Measurements from ENCODE around the gene ARHGEF18.
"Not testable (repeated sequence)": the region's sequence is repeated elsewhere in the genome, so short reads cannot be mapped to it uniquely, and the experiment has no call there.

ARHGEF18 gene

DNA sequence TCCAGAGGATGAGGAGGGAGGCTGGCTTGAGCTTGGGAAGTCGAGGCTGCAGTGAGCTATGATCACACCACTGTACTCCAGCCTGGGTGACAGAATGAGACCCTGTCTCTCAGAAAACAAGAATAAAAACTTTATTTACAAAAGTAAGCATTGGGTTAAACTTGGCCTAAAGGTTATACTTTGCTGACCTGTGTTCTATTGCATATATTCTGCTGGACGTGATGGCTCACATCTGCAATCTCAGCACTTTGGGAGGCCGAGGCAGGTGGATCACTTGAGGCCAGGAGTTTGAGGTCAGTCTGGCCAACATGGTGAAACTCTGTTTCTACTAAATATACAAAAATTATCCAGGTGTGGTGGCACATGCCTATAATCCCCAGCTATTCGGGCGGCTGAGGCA lies 6.6 kb upstream of the ARHGEF18 start:
- H3K4me3 ChIP-seq (ENCODE audit: low read depth, low read length) = no peak overlapping the region
- no peak overlapping the region for H3K4me2 ChIP-seq (ENCODE audit: low read length)
- no peak overlapping the region for H3K9ac ChIP-seq
- H3K79me2 ChIP-seq = no peaks in the 10 kb centered on the region
- no peaks in the 10 kb centered on the region for H3K36me3 ChIP-seq (ENCODE audit: control insufficient read depth, insufficient read depth, low read length)
- no peaks in the 10 kb centered on the region for H3K4me1 ChIP-seq
- TF ChIP-seq CTCF (IDR thresholded peaks at IDR 0.05) = no peak
- no peak overlapping the region for H3K27ac ChIP-seq
- no peak overlapping the region for H2AFZ ChIP-seq
- H3K27me3 ChIP-seq (ENCODE audit: control insufficient read depth, insufficient read depth, low read length) = no peaks in the 10 kb centered on the region
- H3K9me3 ChIP-seq (ENCODE audit: control insufficient read depth, low read length) = no peaks in the 10 kb centered on the region

- no peaks in the 10 kb centered on the region for H3K4me1 ChIP-seq
- no peaks in the 10 kb centered on the region for H3K27me3 ChIP-seq (ENCODE audit: control insufficient read depth, insufficient read depth, low read length)
- no peak for TF ChIP-seq CTCF (IDR thresholded peaks at IDR 0.05)
- H3K36me3 ChIP-seq (ENCODE audit: control insufficient read depth, insufficient read depth, low read length) = no peaks in the 10 kb centered on the region
- no peak overlapping the region for H3K4me3 ChIP-seq (ENCODE audit: low read depth, low read length)
- no peaks in the 10 kb centered on the region for H3K9me3 ChIP-seq (ENCODE audit: control insufficient read depth, low read length)
- H3K27ac ChIP-seq = no peak overlapping the region
- H2AFZ ChIP-seq = no peak overlapping the region
- H3K9ac ChIP-seq = no peak overlapping the region
- H3K4me2 ChIP-seq (ENCODE audit: low read length) = no peak overlapping the region
- H3K79me2 ChIP-seq = no peaks in the 10 kb centered on the region
Observed at GRCh38 chr19:7346488-7346971, 2.2 kb upstream of the ARHGEF18 start.

- H3K79me2 ChIP-seq; H3K4me2 ChIP-seq (ENCODE audit: low read length); H3K9ac ChIP-seq; H3K27me3 ChIP-seq (ENCODE audit: control insufficient read depth, insufficient read depth, low read length); H3K27ac ChIP-seq; H3K4me3 ChIP-seq (ENCODE audit: low read depth, low read length); H3K36me3 ChIP-seq (ENCODE audit: control insufficient read depth, insufficient read depth, low read length); H3K4me1 ChIP-seq; H2AFZ ChIP-seq; H3K9me3 ChIP-seq (ENCODE audit: control insufficient read depth, low read length): not testable (repeated sequence)
Observed at GRCh38 chr19:7346997-7347396, 1.7 kb upstream of the ARHGEF18 start.

DNA sequence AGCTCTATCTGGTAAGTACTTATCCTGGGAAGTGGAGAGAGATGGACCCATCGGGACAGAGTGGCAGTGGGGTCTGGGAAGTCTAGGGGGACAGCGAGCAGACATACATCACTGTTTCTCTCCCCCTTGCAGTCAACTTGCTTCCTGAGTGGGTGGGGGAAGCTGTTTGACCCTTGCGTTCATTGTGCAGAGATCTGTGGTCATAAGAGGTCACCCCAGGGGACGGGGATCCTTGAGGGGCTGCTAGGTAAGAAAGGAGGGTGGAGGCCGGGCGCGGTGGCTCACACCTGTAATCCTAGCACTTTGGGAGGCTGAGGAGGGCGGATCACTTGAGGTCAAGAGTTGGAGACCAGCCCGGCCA lies 474 bp downstream of the ARHGEF18 start:
- Histone ChIP-seq H3K36me3 (ENCODE audit: control insufficient read depth, insufficient read depth, low read length) (no peaks in the 10 kb centered on the region), H3K9me3 (ENCODE audit: control insufficient read depth, low read length) (no peaks in the 10 kb centered on the region), H3K27me3 (ENCODE audit: control insufficient read depth, insufficient read depth, low read length) (no peaks in the 10 kb centered on the region), H3K4me2 (ENCODE audit: low read length) (no peak overlapping the region), H3K4me3 (ENCODE audit: low read depth, low read length) (no peak overlapping the region), H3K27ac (no peak overlapping the region), H3K79me2 (no peaks in the 10 kb centered on the region), H3K9ac (no peak overlapping the region), H3K4me1 (no peaks in the 10 kb centered on the region), H2AFZ (no peak overlapping the region)
- TF ChIP-seq CTCF (IDR thresholded peaks at IDR 0.05) = no peak

GRCh38 chr19:7349961-7350711 lies 1.4 kb downstream of the ARHGEF18 start:
- Histone ChIP-seq H3K27ac (no peak overlapping the region), H3K4me3 (ENCODE audit: low read depth, low read length) (no peak overlapping the region), H3K4me2 (ENCODE audit: low read length) (no peak overlapping the region)

More at GRCh38 chr19:7349961-7350711, 1.4 kb downstream of the ARHGEF18 start:
- no peak overlapping the region for H3K9ac ChIP-seq
- no peak for TF ChIP-seq CTCF (IDR thresholded peaks at IDR 0.05)
- H3K4me1 ChIP-seq = no peaks in the 10 kb centered on the region
- H3K9me3 ChIP-seq (ENCODE audit: control insufficient read depth, low read length) = no peaks in the 10 kb centered on the region
- H3K36me3 ChIP-seq (ENCODE audit: control insufficient read depth, insufficient read depth, low read length) = no peaks in the 10 kb centered on the region
- no peaks in the 10 kb centered on the region for H3K79me2 ChIP-seq
- H2AFZ ChIP-seq = no peak overlapping the region
- no peaks in the 10 kb centered on the region for H3K27me3 ChIP-seq (ENCODE audit: control insufficient read depth, insufficient read depth, low read length)

Measured in parathyroid adenoma (tissue), 2 donors.